MM.1S (cell line): ENCODE measurements around the gene RGS18.
"Not testable (repeated sequence)": the region's sequence is repeated elsewhere in the genome, so short reads cannot be mapped to it uniquely, and the experiment has no call there.

Experiments
- DNase-seq: peaks from one replicate; pipeline ENCODE4 v3.0.0-alpha.2; 2015
- H2AFZ ChIP-seq: fragments of 300-600 bp; sonication (generic); 2 replicates; pipeline ENCODE4 v1.6.0; 2016; ENCODE audit warnings: antibody characterized with exemption, low read length
- H3F3A ChIP-seq: fragments of 300-600 bp; sonication (generic); 2 replicates; pipeline ENCODE4 v1.6.1; 2016; ENCODE audit warnings: mild to moderate bottlenecking, antibody characterized with exemption, low read length, moderate library complexity, mixed read lengths; ENCODE audit not compliant: insufficient read depth
- H3K27ac ChIP-seq: fragments of 300-600 bp; sonication (generic); 2 replicates; pipeline ENCODE4 v1.5.1; 2016; ENCODE audit warnings: mild to moderate bottlenecking, low read length
- H3K27me3 ChIP-seq: fragments of 300-600 bp; sonication (generic); replicated peaks from 2 replicates; pipeline ENCODE4 v1.6.0; 2016; ENCODE audit warnings: low read length; ENCODE audit not compliant: insufficient read depth
- H3K36me3 ChIP-seq: fragments of 300-600 bp; sonication (generic); replicated peaks from 2 replicates; pipeline ENCODE4 v1.6.1; 2016; ENCODE audit warnings: mild to moderate bottlenecking, low read length, mixed read lengths; ENCODE audit not compliant: insufficient read depth
- H3K4me1 ChIP-seq: fragments of 300-600 bp; sonication (generic); 2 replicates; pipeline ENCODE4 v1.6.1; 2016; ENCODE audit warnings: low read length, mixed read lengths
- H3K4me2 ChIP-seq: fragments of 300-600 bp; sonication (generic); 2 replicates; pipeline ENCODE4 v1.6.0; 2016; ENCODE audit warnings: low read depth, low read length
- H3K4me3 ChIP-seq: fragments of 300-600 bp; sonication (generic); 2 replicates; pipeline ENCODE4 v1.5.1; 2016; ENCODE audit warnings: low read length, mixed read lengths
- H3K79me2 ChIP-seq: fragments of 300-600 bp; sonication (generic); 2 replicates; pipeline ENCODE4 v1.6.1; 2016; ENCODE audit warnings: mixed run types, low read length, mixed read lengths
- H3K9ac ChIP-seq: fragments of 300-600 bp; sonication (generic); 2 replicates; pipeline ENCODE4 v1.6.1; 2016; ENCODE audit warnings: low read length, mixed read lengths
- H3K9me2 ChIP-seq: fragments of 300-600 bp; sonication (generic); replicated peaks from 2 replicates; pipeline ENCODE4 v1.6.1; 2016; ENCODE audit warnings: mild to moderate bottlenecking, low read length, mixed read lengths; ENCODE audit not compliant: insufficient read depth
- H3K9me3 ChIP-seq: fragments of 300-600 bp; sonication (generic); replicated peaks from 2 replicates; pipeline ENCODE4 v1.6.1; 2016; ENCODE audit warnings: mild to moderate bottlenecking, low read length, mixed read lengths; ENCODE audit not compliant: insufficient read depth
- H4K20me1 ChIP-seq: fragments of 300-600 bp; sonication (generic); 2 replicates; pipeline ENCODE4 v1.6.1; 2016; ENCODE audit warnings: mild to moderate bottlenecking, low read length, moderate library complexity, mixed read lengths; ENCODE audit not compliant: insufficient read depth
- EZH2 ChIP-seq: fragments of 300-600 bp; sonication (generic); optimal IDR thresholded peaks from 2 replicates; pipeline ENCODE3; 2017; ENCODE audit warnings: low read depth, mild to moderate bottlenecking, antibody characterized with exemption, low read length, mixed read lengths
- EZH2phosphoT487 ChIP-seq: fragments of 300-600 bp; sonication (generic); IDR thresholded peaks from 2 replicates; pipeline ENCODE4 v1.6.1; 2018; ENCODE audit warnings: antibody characterized with exemption, low read length
- TF ChIP-seq, protein P1 (sequence below): fragments of 300-600 bp; sonication (generic); IDR thresholded peaks from 2 replicates; pipeline ENCODE4 v1.5.1; 2016; ENCODE audit warnings: antibody characterized with exemption, low read length, mixed read lengths

The RGS18 gene

DNA sequence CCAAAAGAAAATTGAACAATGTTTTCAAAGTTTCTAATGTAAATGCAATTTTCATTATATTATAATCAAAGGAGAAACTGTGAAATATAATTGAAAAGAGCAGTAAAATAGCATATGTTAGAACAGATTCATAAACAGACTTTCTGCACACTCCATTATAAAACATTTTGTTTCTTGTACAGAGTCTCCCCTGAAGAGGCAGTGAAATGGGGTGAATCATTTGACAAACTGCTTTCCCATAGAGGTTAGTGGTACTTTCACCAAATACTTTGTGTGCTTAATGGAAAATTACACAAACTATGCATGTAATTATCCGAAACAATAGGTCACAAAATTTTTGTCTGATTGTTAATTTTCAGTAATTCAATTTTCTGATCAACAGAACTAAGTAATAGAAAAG, 1.9 kb downstream of the RGS18 start:
- TF ChIP-seq, protein P1, sequence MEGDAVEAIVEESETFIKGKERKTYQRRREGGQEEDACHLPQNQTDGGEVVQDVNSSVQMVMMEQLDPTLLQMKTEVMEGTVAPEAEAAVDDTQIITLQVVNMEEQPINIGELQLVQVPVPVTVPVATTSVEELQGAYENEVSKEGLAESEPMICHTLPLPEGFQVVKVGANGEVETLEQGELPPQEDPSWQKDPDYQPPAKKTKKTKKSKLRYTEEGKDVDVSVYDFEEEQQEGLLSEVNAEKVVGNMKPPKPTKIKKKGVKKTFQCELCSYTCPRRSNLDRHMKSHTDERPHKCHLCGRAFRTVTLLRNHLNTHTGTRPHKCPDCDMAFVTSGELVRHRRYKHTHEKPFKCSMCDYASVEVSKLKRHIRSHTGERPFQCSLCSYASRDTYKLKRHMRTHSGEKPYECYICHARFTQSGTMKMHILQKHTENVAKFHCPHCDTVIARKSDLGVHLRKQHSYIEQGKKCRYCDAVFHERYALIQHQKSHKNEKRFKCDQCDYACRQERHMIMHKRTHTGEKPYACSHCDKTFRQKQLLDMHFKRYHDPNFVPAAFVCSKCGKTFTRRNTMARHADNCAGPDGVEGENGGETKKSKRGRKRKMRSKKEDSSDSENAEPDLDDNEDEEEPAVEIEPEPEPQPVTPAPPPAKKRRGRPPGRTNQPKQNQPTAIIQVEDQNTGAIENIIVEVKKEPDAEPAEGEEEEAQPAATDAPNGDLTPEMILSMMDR: no peak
- no peak for TF ChIP-seq EZH2
- Histone ChIP-seq H3K4me3 (no peak overlapping the region), H3K9me3 (no peaks in the 10 kb centered on the region), H3K4me1 (no peaks in the 10 kb centered on the region), H4K20me1 (no peaks in the 10 kb centered on the region), H3F3A (no peaks in the 10 kb centered on the region), H3K9ac (no peak overlapping the region), H3K79me2 (no peaks in the 10 kb centered on the region), H3K4me2 (no peak overlapping the region), H3K36me3 (no peaks in the 10 kb centered on the region), H2AFZ (no peak overlapping the region), H3K27ac (no peak overlapping the region), H3K27me3 (no peaks in the 10 kb centered on the region), H3K9me2 (no peaks in the 10 kb centered on the region)
- no peak for DNase-seq

- Histone ChIP-seq H3K4me2 (no peak overlapping the region), H3K27me3 (no peaks in the 10 kb centered on the region), H2AFZ (no peak overlapping the region), H3K9ac (no peak overlapping the region), H3K79me2 (no peaks in the 10 kb centered on the region), H3K4me1 (no peaks in the 10 kb centered on the region), H3K36me3 (no peaks in the 10 kb centered on the region), H3K27ac (no peak overlapping the region), H3K9me3 (no peaks in the 10 kb centered on the region), H4K20me1 (no peaks in the 10 kb centered on the region), H3F3A (no peaks in the 10 kb centered on the region), H3K4me3 (no peak overlapping the region), H3K9me2 (no peaks in the 10 kb centered on the region)
- TF ChIP-seq, protein P1: no peak
- no peak for TF ChIP-seq EZH2phosphoT487
- DNase-seq: no peak
These were observed 3.7 kb downstream of the RGS18 start for GRCh38 chr1:192161976-192162375.

GRCh38 chr1:192162376-192162775, 4.1 kb downstream of the RGS18 start:
- Histone ChIP-seq H3K9ac (no peak overlapping the region), H3K4me2 (no peak overlapping the region), H3K9me3 (no peaks in the 10 kb centered on the region), H3K79me2 (no peaks in the 10 kb centered on the region), H2AFZ (no peak overlapping the region), H3F3A (no peaks in the 10 kb centered on the region), H3K36me3 (no peaks in the 10 kb centered on the region), H3K4me1 (no peaks in the 10 kb centered on the region), H4K20me1 (no peaks in the 10 kb centered on the region), H3K27me3 (no peaks in the 10 kb centered on the region), H3K4me3 (no peak overlapping the region), H3K9me2 (no peaks in the 10 kb centered on the region), H3K27ac (no peak overlapping the region)
- DNase-seq: no peak
- TF ChIP-seq, protein P1: no peak
- no peak for TF ChIP-seq EZH2phosphoT487
- no peak for TF ChIP-seq EZH2

DNA sequence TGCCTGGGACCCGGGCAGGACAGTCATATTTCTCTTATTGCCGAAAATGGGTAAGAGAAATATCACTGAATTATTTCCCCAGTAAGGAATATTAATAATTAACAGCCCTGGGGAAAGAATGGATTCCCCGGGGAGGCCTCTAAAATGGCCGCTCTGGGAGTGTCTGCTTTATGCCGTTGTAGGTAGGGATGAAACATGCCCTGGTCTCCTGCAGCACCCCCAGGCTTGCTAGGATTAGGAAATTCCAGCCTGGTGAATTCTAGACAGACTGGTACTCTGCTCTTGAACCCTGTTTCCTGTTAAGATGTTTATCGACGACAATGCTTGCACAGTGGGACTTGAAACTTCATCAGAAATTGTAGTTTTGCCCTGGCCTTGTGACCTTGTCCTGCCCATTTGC, 6.7 kb downstream of the RGS18 start:
- H3K4me1 ChIP-seq: not testable (repeated sequence)

More for the DNA sequence above, 6.7 kb downstream of the RGS18 start:
- H3K9ac ChIP-seq, H3K36me3 ChIP-seq, H3K27ac ChIP-seq, H3K4me2 ChIP-seq, H3K4me3 ChIP-seq, DNase-seq, H3K27me3 ChIP-seq, H3K9me2 ChIP-seq, H3K9me3 ChIP-seq, H2AFZ ChIP-seq, H3F3A ChIP-seq, H3K79me2 ChIP-seq, H4K20me1 ChIP-seq: not testable (repeated sequence)
